ENCODE measurements around the gene NKX2-3. TPM values are rescaled to one million over a fixed set of nuclear protein-coding genes. Genes with fewer than 3 reads are reported as not detected.

Gene NKX2-3
- total RNA-seq, 1 donor from 2014 or later = not detected

GRCh38 chr10:99569253-99569939 is 36.7 kb downstream of the NKX2-3 start:
- Histone ChIP-seq H3K4me2 (no peak overlapping the region), H3K27ac (no peak overlapping the region), H2AFZ (replicated peaks) (peak overlapping the region; percentile 72), H3K9me3 (ENCODE audit: low read depth) (no peaks in the 10 kb centered on the region), H3K79me2 (ENCODE audit: low read depth) (no peaks in the 10 kb centered on the region), H4K20me1 (ENCODE audit: low read depth) (no peaks in the 10 kb centered on the region), H3K36me3 (no peaks in the 10 kb centered on the region), H3K4me3 (no peak overlapping the region), H3K4me1 (peaks cover under 1% of the 10 kb centered on the region), H3F3A (ENCODE audit: low read depth) (peaks cover 3% of the 10 kb centered on the region), H3K9ac (no peak overlapping the region), H3K27me3 (no peaks in the 10 kb centered on the region)
- DNase-seq (ENCODE audit: low spot score) = no peak
- Mint-ChIP-seq H3K27me3 (ENCODE audit: insufficient read depth, low read depth) (peaks cover 4% of the 10 kb centered on the region), H3K36me3 (no peaks in the 10 kb centered on the region), H3K27ac (no peak overlapping the region), H3K4me3 (no peak overlapping the region), H3K4me1 (no peaks in the 10 kb centered on the region), H3K9me3 (no peaks in the 10 kb centered on the region)
- no peak for TF ChIP-seq EZH2phosphoT487 (IDR thresholded peaks at IDR 0.05)
- no peak for TF ChIP-seq CTCF (IDR thresholded peaks at IDR 0.05)
- no peak for TF ChIP-seq EZH2 (IDR thresholded peaks at IDR 0.05)

GRCh38 chr10:99569961-99570360 is 37.2 kb downstream of the NKX2-3 start:
- DNase-seq (ENCODE audit: low spot score) = no peak
- H3K4me1 ChIP-seq = no peaks in the 10 kb centered on the region
- no peaks in the 10 kb centered on the region for H4K20me1 ChIP-seq (ENCODE audit: low read depth)
- no peaks in the 10 kb centered on the region for H3K9me3 ChIP-seq (ENCODE audit: low read depth)
- Mint-ChIP-seq H3K36me3 (no peaks in the 10 kb centered on the region), H3K4me1 (no peaks in the 10 kb centered on the region), H3K4me3 (no peak overlapping the region), H3K9me3 (no peaks in the 10 kb centered on the region), H3K27ac (no peak overlapping the region), H3K27me3 (ENCODE audit: insufficient read depth, low read depth) (peaks cover 4% of the 10 kb centered on the region)
- H3K4me2 ChIP-seq = no peak overlapping the region
- H2AFZ ChIP-seq (replicated peaks) = no peak overlapping the region
- no peak for TF ChIP-seq EZH2 (IDR thresholded peaks at IDR 0.05)
- no peak for TF ChIP-seq CTCF (IDR thresholded peaks at IDR 0.05)
- TF ChIP-seq EZH2phosphoT487 (IDR thresholded peaks at IDR 0.05) = no peak
- no peaks in the 10 kb centered on the region for H3K36me3 ChIP-seq
- no peak overlapping the region for H3K4me3 ChIP-seq
- H3K27me3 ChIP-seq = no peaks in the 10 kb centered on the region
- no peaks in the 10 kb centered on the region for H3K79me2 ChIP-seq (ENCODE audit: low read depth)
- no peak overlapping the region for H3K9ac ChIP-seq
- H3K27ac ChIP-seq = no peak overlapping the region
- no peaks in the 10 kb centered on the region for H3F3A ChIP-seq (ENCODE audit: low read depth)

- Histone ChIP-seq H3K79me2 (ENCODE audit: low read depth) (no peaks in the 10 kb centered on the region), H3K9ac (no peak overlapping the region), H3K9me3 (ENCODE audit: low read depth) (no peaks in the 10 kb centered on the region), H3K27me3 (no peaks in the 10 kb centered on the region), H3K4me2 (no peak overlapping the region), H3K27ac (no peak overlapping the region), H3K4me1 (no peaks in the 10 kb centered on the region), H2AFZ (replicated peaks) (no peak overlapping the region), H3K36me3 (no peaks in the 10 kb centered on the region), H3F3A (ENCODE audit: low read depth) (no peaks in the 10 kb centered on the region), H3K4me3 (no peak overlapping the region), H4K20me1 (ENCODE audit: low read depth) (no peaks in the 10 kb centered on the region)
- TF ChIP-seq EZH2 (IDR thresholded peaks at IDR 0.05) = no peak
- TF ChIP-seq CTCF (IDR thresholded peaks at IDR 0.05) = no peak
- peaks cover 7% of the 10 kb centered on the region for H3K27me3 Mint-ChIP-seq (ENCODE audit: insufficient read depth, low read depth)
- H3K27ac Mint-ChIP-seq = no peak overlapping the region
- no peaks in the 10 kb centered on the region for H3K9me3 Mint-ChIP-seq
- DNase-seq (ENCODE audit: low spot score) = no peak
- H3K4me3 Mint-ChIP-seq = no peak overlapping the region
- H3K36me3 Mint-ChIP-seq = no peaks in the 10 kb centered on the region
- no peaks in the 10 kb centered on the region for H3K4me1 Mint-ChIP-seq
These were observed 39.1 kb downstream of the NKX2-3 start for GRCh38 chr10:99571816-99572215.
